ENCODE measurements around the gene LCN1. TPM values are rescaled to one million over a fixed set of nuclear protein-coding genes. Genes with fewer than 3 reads are reported as not detected.
A peak's percentile ranks its signal among the peaks of the same experiment; 100 is the strongest.

The LCN1 gene
- total and polyA plus RNA-seq, 2 of the 8 experiments (the other 6 are each of a cell fraction or from before 2014, with no cell fraction given), result not detected

DNA sequence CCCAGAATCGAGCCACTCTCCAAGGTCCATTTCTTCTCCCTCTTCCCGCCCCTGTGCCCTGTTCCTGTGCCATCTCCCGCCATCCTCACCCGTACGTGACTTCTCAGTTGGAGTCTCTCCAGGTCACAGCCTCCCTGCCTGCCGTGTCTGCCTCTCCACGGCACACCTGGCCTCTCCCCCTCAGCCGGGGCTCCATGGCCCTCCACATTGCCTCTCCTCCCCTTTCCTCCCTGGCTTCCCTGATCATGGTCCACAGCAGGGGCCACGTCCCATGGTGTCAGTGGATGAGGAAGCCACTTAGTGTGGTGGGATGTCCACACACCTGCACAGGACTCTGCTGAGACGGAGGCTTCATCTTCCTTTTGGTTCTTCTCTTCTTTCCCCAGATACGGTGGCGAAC lies 42.6 kb downstream of the LCN1 start:
- Histone ChIP-seq H2BK5ac (ENCODE audit: low read depth, low read length) (no peak overlapping the region), H3K14ac (ENCODE audit: insufficient read length) (no peak overlapping the region), H3K9me3 (ENCODE audit: insufficient read depth in 2 of 2, low read depth in 1 of 2, low read length in 1 of 2) (peaks cover 0 to 2% of the 10 kb centered on the region in 2 experiments; a peak in 1 of 4 replicates), H3K4me3 (ENCODE audit: extremely low read depth in 1 of 4, insufficient read depth in 2 of 4, low read depth in 3 of 4, low read length in 4 of 4) (no peak overlapping the region), H3K18ac (ENCODE audit: extremely low read depth, low read length) (no peak overlapping the region), H2BK15ac (ENCODE audit: low read length) (no peak overlapping the region), H3K56ac (replicated peaks; ENCODE audit: insufficient read length, low read depth, low read length) (no peak overlapping the region), H3K4ac (replicated peaks; ENCODE audit: insufficient read length, low read depth, low read length) (no peak overlapping the region), H3K36me3 (ENCODE audit: control insufficient read depth in 2 of 4, insufficient read depth in 4 of 4, low read length in 3 of 4) (no peaks in the 10 kb centered on the region), H3K9ac (replicated peaks in 1 of 4; ENCODE audit: extremely low read depth in 1 of 4, low read depth in 3 of 4, low read length in 3 of 4) (no peak overlapping the region), H3K4me2 (ENCODE audit: insufficient read depth in 1 of 2, low read depth in 2 of 2, low read length in 2 of 2) (no peak overlapping the region), H2AK5ac (ENCODE audit: low read depth, low read length) (no peak overlapping the region), H3K4me1 (replicated peaks in 1 of 4; ENCODE audit: control insufficient read depth in 3 of 4, insufficient read depth in 4 of 4, low read length in 3 of 4) (no peaks in the 10 kb centered on the region; a peak in 1 of 7 replicates), H3K27me3 (replicated peaks in 1 of 4; ENCODE audit: control insufficient read depth in 3 of 4, extremely low read depth in 1 of 4, insufficient read depth in 3 of 4, low read length in 3 of 4) (no peaks in the 10 kb centered on the region), H2BK120ac (replicated peaks; ENCODE audit: low read depth, low read length) (no peak overlapping the region), H3K27ac (ENCODE audit: low read depth, low read length) (no peak overlapping the region), H2BK20ac (ENCODE audit: low read length) (no peak overlapping the region), H2BK12ac (ENCODE audit: low read depth, low read length) (no peak overlapping the region), H4K5ac (ENCODE audit: insufficient read length, low read depth, low read length) (no peak overlapping the region), H4K8ac (ENCODE audit: extremely low read depth, insufficient read depth, low read length) (no peak overlapping the region; the same call in 1 of the 2 replicates), H4K20me1 (replicated peaks in 1 of 2; ENCODE audit: control insufficient read depth in 1 of 2, insufficient read depth in 2 of 2, low read length in 2 of 2) (no peaks in the 10 kb centered on the region), H3K23ac (ENCODE audit: insufficient read length) (no peak overlapping the region), H3K79me1 (ENCODE audit: low read depth, low read length) (no peaks in the 10 kb centered on the region), H3K23me2 (ENCODE audit: low read depth, low read length) (no peaks in the 10 kb centered on the region; the same call in 1 of the 2 replicates), H2AFZ (ENCODE audit: low read length) (no peak overlapping the region), H3K79me2 (ENCODE audit: control insufficient read depth in 1 of 2, insufficient read depth in 2 of 2, low read length in 2 of 2) (no peaks in the 10 kb centered on the region), H4K91ac (replicated peaks; ENCODE audit: insufficient read length, low read length) (peak overlapping the region; percentile 55)
- DNase-seq (ENCODE audit: low read depth in 1 of 2, low spot score in 2 of 2) (no peak), FAIRE-seq (no peak)
- ChIA-PET CTCF (ENCODE audit: partially characterized antibody) (interaction anchor here (0.6 to 0.8 kb wide), 3 partner anchors 10 to 1030 kb away, joined by 3 read pairs; no protein-coding TSS in a partner anchor), POLR2A (ENCODE audit: partially characterized antibody) (no interaction called here)
- 83% methylated on average over 12 of the region's 12 CpGs; no CpG with 5 or more reads in 1 of the 2 experiments for WGBS, 2 experiments (ENCODE audit: extremely low coverage in 1 of 2, insufficient coverage in 1 of 2, insufficient read length in 1 of 2, insufficient replicate concordance in 2 of 2, low coverage in 1 of 2, low lambda C conversion rate in 2 of 2, missing lambda C conversion rate in 1 of 2)
- TF ChIP-seq GABPA (IDR thresholded peaks at IDR 0.05; ENCODE audit: borderline replicate concordance, insufficient read depth, low read length) (no peak), RAD21 (IDR thresholded peaks at IDR 0.05 in 1 of 2, conservative IDR thresholded peaks at IDR 0.05 in 1 of 2; ENCODE audit: low read depth in 2 of 2, low read length in 2 of 2) (no peak), SP1 (IDR thresholded peaks at IDR 0.05; ENCODE audit: low read depth, low read length) (no peak), MAFK (IDR thresholded peaks at IDR 0.05; ENCODE audit: low read depth, low read length) (no peak), ZNF274 (IDR thresholded peaks at IDR 0.05; ENCODE audit: borderline replicate concordance, extremely low read depth, low read length) (no peak), SAP30 (IDR thresholded peaks at IDR 0.05; ENCODE audit: insufficient read depth, insufficient replicate concordance, low read length) (no peak), RFX5 (IDR thresholded peaks at IDR 0.05; ENCODE audit: borderline replicate concordance, low read depth, low read length) (no peak), JUND (IDR thresholded peaks at IDR 0.05; ENCODE audit: low read length) (no peak)

Data from H1 (cell line).